NCI-H82 (cell line): Measurements from ENCODE around the gene OR6S1.
"Not testable (repeated sequence)": the region's sequence is repeated elsewhere in the genome, so short reads cannot be mapped to it uniquely, and the experiment has no call there.

Experiments
- DNase-seq: peaks from one replicate; lab custom pipeline; 2025; lab: John Stamatoyannopoulos, UW

Gene OR6S1

GRCh38 chr14:20668969-20669368 lies 27.5 kb upstream of the OR6S1 start:
- DNase-seq, result no peak

GRCh38 chr14:20667957-20668356 lies 26.5 kb upstream of the OR6S1 start:
- DNase-seq, result no peak

- not testable (repeated sequence) for DNase-seq
Observed at GRCh38 chr14:20666400-20666961, 25.0 kb upstream of the OR6S1 start.

- DNase-seq, result peak; percentile 38
Observed at GRCh38 chr14:20662968-20663732, 21.7 kb upstream of the OR6S1 start.

- DNase-seq, result no peak
Observed at GRCh38 chr14:20661197-20661596, 19.7 kb upstream of the OR6S1 start.

GRCh38 chr14:20659813-20660395 lies 18.4 kb upstream of the OR6S1 start:
- no peak for DNase-seq

- DNase-seq, result no peak
Observed at GRCh38 chr14:20659336-20659735, 17.8 kb upstream of the OR6S1 start.

- DNase-seq, result no peak
Observed at GRCh38 chr14:20658246-20658645, 16.8 kb upstream of the OR6S1 start.

- no peak for DNase-seq
Observed at GRCh38 chr14:20657216-20658211, 16.0 kb upstream of the OR6S1 start.

GRCh38 chr14:20656274-20656673 lies 14.8 kb upstream of the OR6S1 start:
- DNase-seq, result no peak

- DNase-seq, result no peak
Observed at GRCh38 chr14:20655851-20656250, 14.4 kb upstream of the OR6S1 start.

- peak; percentile 69 for DNase-seq
Observed at GRCh38 chr14:20652996-20653975, 11.8 kb upstream of the OR6S1 start.

- no peak for DNase-seq
Observed at GRCh38 chr14:20645481-20645880, 4.0 kb upstream of the OR6S1 start.

- no peak for DNase-seq
Observed at GRCh38 chr14:20644520-20644919, 3.0 kb upstream of the OR6S1 start.

- DNase-seq, result not testable (repeated sequence)
Observed at GRCh38 chr14:20642755-20643154, 1.3 kb upstream of the OR6S1 start.

GRCh38 chr14:20642182-20642581 lies 691 bp upstream of the OR6S1 start:
- no peak for DNase-seq

- peak; percentile 91 for DNase-seq
Observed at GRCh38 chr14:20632831-20633691, 8.4 kb downstream of the OR6S1 start.

- peak; percentile 67 for DNase-seq
Observed at GRCh38 chr14:20632448-20632830, 9.1 kb downstream of the OR6S1 start.

- peak; percentile 56 for DNase-seq
Observed at GRCh38 chr14:20631880-20632389, 9.6 kb downstream of the OR6S1 start.
